AG09309 (cell line): Measurements from ENCODE around the gene NLRC5.

ENCODE experiments used
- DNase-seq: peaks from one replicate; pipeline ENCODE4 v3.0.0-alpha.2; 2010; ENCODE audit warnings: low read depth
- H3K4me3 ChIP-seq: 2 replicates; pipeline ENCODE4 v1.5.1; 2011; ENCODE audit warnings: mild to moderate bottlenecking, low read depth, low read length, moderate library complexity; ENCODE audit not compliant: control insufficient read depth
- TF ChIP-seq, protein P1 (sequence below): IDR thresholded peaks from 2 replicates; pipeline ENCODE4 v1.5.1; 2011; ENCODE audit warnings: mild to moderate bottlenecking, low read depth, low read length, inconsistent platforms; ENCODE audit not compliant: insufficient read depth, control insufficient read depth; ENCODE audit errors: missing control alignments

NLRC5 gene

DNA sequence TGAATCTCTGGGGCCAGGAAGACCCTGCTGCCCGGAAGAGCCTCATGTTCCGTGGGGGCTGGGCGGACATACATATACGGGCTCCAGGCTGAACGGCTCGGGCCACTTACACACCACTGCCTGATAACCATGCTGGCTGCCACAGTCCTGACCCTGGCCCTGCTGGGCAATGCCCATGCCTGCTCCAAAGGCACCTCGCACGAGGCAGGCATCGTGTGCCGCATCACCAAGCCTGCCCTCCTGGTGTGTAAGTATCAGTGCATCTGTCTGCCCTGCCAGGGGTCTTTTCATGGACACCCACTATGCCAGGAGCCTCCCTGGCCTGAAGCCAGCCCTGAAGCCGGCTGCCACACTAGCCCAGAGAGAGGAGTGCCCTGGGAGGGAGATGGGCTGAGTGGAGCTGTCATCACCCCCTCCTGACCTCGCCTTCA, 27.5 kb upstream of the NLRC5 start, which contains the start of gene CETP:
CETP (plus strand) TSS at position 100 of the 431 bp plus-strand sequence; CDS start at position 130, 30 bp downstream.
- H3K4me3 ChIP-seq, result no peak within 1 kb of the TSS
- DNase-seq, result no peak
- TF ChIP-seq, protein P1, sequence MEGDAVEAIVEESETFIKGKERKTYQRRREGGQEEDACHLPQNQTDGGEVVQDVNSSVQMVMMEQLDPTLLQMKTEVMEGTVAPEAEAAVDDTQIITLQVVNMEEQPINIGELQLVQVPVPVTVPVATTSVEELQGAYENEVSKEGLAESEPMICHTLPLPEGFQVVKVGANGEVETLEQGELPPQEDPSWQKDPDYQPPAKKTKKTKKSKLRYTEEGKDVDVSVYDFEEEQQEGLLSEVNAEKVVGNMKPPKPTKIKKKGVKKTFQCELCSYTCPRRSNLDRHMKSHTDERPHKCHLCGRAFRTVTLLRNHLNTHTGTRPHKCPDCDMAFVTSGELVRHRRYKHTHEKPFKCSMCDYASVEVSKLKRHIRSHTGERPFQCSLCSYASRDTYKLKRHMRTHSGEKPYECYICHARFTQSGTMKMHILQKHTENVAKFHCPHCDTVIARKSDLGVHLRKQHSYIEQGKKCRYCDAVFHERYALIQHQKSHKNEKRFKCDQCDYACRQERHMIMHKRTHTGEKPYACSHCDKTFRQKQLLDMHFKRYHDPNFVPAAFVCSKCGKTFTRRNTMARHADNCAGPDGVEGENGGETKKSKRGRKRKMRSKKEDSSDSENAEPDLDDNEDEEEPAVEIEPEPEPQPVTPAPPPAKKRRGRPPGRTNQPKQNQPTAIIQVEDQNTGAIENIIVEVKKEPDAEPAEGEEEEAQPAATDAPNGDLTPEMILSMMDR, result no peak

DNA sequence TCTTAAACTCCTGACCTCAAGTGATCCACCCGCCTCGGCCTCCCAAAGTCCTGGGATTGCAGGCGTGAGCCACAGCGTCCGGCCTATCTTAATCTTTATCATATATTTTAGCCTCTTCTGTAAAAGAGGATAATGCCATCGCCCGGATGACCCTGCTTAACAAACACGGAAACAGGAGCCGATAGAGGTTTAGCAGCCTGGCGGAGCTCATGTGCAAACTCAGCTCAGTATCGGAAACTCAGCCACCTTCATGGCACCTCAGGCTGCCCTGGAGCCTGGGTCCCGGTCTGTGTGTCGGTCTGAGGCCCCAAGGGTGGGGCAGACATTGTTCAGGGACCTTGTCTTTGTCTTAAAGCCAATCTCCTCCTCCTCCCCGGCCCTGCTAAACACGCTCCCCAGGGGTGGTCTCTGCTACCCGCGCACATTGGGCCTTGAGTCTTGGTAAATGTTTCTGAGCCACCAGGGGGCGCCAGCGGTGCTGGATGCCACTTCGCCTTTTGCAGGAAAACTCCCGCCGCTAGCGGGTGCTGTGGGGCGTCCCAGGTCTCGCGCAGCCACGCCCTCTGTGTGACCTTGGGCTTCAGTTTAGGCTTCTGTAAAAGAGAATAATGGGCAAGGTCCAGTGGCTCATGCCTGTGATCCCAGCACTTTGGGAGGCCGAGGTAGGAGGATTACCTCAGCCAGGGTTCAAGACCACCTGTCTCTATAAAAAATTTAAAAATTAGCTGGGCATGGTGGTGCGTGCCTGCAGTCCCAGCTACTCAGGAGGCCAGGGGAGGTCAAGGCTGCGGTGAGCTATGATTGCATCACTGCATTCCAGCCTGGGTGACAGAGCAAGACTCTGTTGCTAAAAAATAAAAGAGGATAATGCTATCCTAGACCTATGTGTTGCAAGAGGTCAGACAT, 24.9 kb upstream of the NLRC5 start:
- H3K4me3 ChIP-seq, result no peak overlapping the region
- TF ChIP-seq, protein P1, result peak; percentile 72
- DNase-seq, result peak; percentile 68

DNA sequence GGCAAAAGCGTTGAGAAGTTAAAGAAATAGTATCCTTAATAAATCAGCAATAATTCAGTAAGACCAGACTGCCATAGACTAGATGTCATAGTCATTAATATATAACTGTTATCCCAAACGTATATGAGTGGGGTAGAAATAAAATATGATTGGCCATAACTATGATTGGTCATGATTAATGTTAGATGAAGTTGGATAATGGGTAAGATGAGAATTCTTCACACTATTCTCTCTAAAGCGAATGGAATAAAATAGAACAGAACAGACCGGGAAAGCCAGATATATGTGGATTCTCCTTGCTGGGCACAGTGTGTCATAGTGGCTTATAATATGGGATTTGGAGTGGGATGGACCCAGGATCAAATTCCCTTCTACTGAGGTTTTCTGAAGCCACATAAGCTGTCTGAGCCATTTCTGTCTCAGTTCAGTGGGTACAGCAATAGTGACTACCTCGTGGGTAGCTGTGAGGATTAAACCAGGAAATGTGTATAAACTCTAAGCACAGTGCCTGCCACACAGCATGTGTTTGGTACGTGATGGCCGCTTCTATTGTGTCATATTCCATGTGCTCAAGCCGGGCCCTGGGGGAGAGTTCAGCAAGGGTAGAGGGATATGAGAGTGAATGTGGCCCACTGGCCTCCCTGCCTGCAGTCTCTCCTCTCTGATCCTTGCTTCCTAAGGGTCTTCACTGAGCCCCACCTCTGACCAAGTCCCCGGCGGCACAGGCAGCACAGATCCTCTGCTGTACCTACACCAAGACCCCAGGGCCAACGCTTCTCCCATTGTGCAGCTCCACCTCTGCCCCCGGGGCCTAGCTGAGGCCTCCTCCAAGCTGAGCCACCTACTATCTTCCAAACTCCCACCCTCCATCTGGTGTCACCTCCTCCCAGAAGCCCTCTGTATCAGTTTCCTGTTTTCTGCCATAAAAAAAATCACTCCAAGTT, 23.9 kb upstream of the NLRC5 start:
- TF ChIP-seq, protein P1, result no peak
- DNase-seq, result no peak
- no peak overlapping the region for H3K4me3 ChIP-seq

DNA sequence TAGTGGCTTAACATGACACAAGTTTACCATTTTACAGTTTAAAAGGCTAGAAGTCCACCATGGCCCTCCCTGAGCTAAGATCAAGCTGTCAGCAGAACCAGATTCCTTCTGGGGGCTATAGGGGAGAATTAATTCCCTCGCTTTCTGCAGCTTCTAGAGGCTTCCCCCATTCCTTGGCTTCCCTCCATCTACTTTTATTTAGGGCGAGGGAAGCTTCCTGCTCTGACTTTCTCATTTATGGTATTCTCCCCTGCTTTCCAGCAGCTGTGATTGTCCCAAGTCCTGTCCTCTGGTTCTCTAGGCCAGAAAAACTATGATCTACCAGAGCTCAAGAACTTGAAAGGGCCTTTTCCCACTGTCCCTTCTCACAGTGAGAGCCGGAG, 23.3 kb upstream of the NLRC5 start:
- no peak for DNase-seq
- TF ChIP-seq, protein P1, result no peak
- no peak overlapping the region for H3K4me3 ChIP-seq

DNA sequence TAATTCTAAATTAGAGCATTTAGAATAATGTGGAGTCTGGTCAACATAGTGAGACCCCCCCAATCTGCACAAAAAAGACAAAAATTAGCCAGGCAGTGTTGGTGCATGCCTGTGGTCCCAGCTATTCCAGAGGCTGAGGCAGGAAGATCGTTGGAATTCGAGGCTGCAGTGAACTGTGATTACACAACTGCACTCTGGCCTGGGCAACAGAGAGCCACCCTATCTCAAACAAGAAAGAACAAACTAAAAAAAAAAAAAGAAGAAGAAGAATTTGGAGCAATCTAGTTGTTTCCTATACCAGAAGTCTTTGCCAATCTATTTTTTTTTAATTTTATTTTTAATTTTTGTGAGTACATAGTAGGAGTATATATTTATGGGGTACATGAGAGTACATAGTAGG, 21.6 kb upstream of the NLRC5 start:
- DNase-seq, result no peak
- TF ChIP-seq, protein P1, result no peak
- no peak overlapping the region for H3K4me3 ChIP-seq

DNA sequence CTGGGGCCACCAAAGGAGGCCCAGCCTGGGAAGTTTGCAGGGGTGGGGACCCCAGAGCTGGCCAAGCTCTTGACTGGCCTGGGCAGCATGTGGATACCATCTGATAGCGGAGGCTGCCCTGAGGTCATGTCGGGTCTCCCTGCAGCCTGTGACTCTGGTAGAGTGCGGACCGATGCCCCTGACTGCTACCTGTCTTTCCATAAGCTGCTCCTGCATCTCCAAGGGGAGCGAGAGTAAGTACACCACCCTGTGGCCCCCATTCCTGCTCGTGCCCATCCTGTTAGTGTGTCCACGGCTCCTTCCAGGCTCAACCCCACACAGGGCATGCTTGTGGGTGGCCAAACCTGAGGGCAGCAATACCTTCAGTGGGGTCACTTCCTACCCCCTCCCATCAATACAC, 19.6 kb upstream of the NLRC5 start:
- TF ChIP-seq, protein P1, result no peak
- H3K4me3 ChIP-seq, result no peak overlapping the region
- no peak for DNase-seq
